Measurements from ENCODE around the gene PTPRG.

DNA sequence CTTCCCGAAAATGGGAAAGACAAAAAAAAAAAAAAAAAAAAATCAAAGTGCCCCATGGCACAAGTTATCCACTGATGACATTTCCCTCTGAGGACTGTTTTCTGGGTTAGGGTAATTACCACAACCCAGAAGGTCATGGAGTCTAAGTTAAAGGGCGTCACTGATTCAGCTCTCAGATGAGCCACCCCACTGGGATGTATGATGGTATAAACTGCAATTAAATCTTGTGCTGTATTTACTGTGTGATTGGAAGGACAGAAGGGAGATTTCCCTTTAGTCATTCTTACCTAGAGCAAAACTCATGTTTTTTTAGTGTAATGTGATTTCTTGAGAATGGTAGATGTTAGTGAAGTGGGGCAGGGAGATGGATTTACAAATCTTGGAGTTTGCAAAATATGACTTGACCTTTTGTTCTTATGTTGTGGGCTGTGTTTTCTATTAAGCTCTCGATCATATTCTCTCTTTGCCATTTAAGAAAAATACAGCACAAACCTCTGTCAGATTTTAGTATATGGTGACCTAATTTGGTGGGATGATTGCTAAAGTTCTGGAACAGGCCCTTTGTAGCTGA is 244.2 kb downstream of the PTPRG start:
- TF ChIP-seq, protein P1, sequence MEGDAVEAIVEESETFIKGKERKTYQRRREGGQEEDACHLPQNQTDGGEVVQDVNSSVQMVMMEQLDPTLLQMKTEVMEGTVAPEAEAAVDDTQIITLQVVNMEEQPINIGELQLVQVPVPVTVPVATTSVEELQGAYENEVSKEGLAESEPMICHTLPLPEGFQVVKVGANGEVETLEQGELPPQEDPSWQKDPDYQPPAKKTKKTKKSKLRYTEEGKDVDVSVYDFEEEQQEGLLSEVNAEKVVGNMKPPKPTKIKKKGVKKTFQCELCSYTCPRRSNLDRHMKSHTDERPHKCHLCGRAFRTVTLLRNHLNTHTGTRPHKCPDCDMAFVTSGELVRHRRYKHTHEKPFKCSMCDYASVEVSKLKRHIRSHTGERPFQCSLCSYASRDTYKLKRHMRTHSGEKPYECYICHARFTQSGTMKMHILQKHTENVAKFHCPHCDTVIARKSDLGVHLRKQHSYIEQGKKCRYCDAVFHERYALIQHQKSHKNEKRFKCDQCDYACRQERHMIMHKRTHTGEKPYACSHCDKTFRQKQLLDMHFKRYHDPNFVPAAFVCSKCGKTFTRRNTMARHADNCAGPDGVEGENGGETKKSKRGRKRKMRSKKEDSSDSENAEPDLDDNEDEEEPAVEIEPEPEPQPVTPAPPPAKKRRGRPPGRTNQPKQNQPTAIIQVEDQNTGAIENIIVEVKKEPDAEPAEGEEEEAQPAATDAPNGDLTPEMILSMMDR (conservative IDR thresholded peaks at IDR 0.05; ENCODE audit: low read depth, low read length), result no peak
- TF ChIP-seq EZH2 (IDR thresholded peaks at IDR 0.05; ENCODE audit: low read length, unreplicated experiment) (no peak), EZH2phosphoT487 (IDR thresholded peaks at IDR 0.05; ENCODE audit: borderline replicate concordance, low read length) (no peak)

All from PC-3 (cell line).